IPS-18c (cell line): ENCODE measurements around the gene KRT33B.
"Not testable (repeated sequence)": the region's sequence is repeated elsewhere in the genome, so short reads cannot be mapped to it uniquely, and the experiment has no call there.

ENCODE experiments used
- H3K4me3 ChIP-seq: 2 replicates; pipeline ENCODE4 v1.7.0; 2013; ENCODE audit warnings: low read depth, mild to moderate bottlenecking, low read length, moderate library complexity; ENCODE audit not compliant: insufficient read depth
- H3K9me3 ChIP-seq: one replicate; pipeline ENCODE4 v1.6.1; 2013; ENCODE audit warnings: mild to moderate bottlenecking, low read length, moderate library complexity; ENCODE audit not compliant: control insufficient read depth, insufficient read depth

KRT33B gene

GRCh38 chr17:41366070-41366469 lies 3.5 kb downstream of the KRT33B start:
- Histone ChIP-seq H3K4me3 (no peak overlapping the region), H3K9me3 (no peaks in the 10 kb centered on the region)

- Histone ChIP-seq H3K4me3 (no peak overlapping the region), H3K9me3 (no peaks in the 10 kb centered on the region)
These were observed 5.7 kb downstream of the KRT33B start for GRCh38 chr17:41363881-41364280.

GRCh38 chr17:41360296-41360995 lies 9.2 kb downstream of the KRT33B start:
- H3K9me3 ChIP-seq = no peaks in the 10 kb centered on the region
- H3K4me3 ChIP-seq = no peak overlapping the region

GRCh38 chr17:41354536-41354935 lies 15.1 kb downstream of the KRT33B start:
- Histone ChIP-seq H3K9me3 (no peaks in the 10 kb centered on the region), H3K4me3 (no peak overlapping the region)

- H3K9me3 ChIP-seq = no peaks in the 10 kb centered on the region
- no peak overlapping the region for H3K4me3 ChIP-seq
These were observed 16.8 kb downstream of the KRT33B start for GRCh38 chr17:41352597-41353366.

- Histone ChIP-seq H3K4me3 (no peak overlapping the region), H3K9me3 (no peaks in the 10 kb centered on the region)
These were observed 18.4 kb downstream of the KRT33B start for GRCh38 chr17:41351177-41351576.

- H3K9me3 ChIP-seq, H3K4me3 ChIP-seq: not testable (repeated sequence)
These were observed 19.2 kb downstream of the KRT33B start, which contains the start of gene KRT33A for GRCh38 chr17:41350381-41350878. Gene KRT33A, minus strand, starts transcription at chr17:41350828. Its CDS starts 61 bp downstream, at chr17:41350767.

GRCh38 chr17:41347869-41348760 lies 21.5 kb downstream of the KRT33B start:
- no peak overlapping the region for H3K4me3 ChIP-seq
- peaks cover 2% of the 10 kb centered on the region for H3K9me3 ChIP-seq

- H3K9me3 ChIP-seq, H3K4me3 ChIP-seq: not testable (repeated sequence)
These were observed 23.2 kb downstream of the KRT33B start for GRCh38 chr17:41346421-41346820.

GRCh38 chr17:41345992-41346391 lies 23.6 kb downstream of the KRT33B start:
- H3K4me3 ChIP-seq = no peak overlapping the region
- peaks cover 2% of the 10 kb centered on the region for H3K9me3 ChIP-seq

GRCh38 chr17:41343029-41343428 lies 26.6 kb downstream of the KRT33B start:
- peaks cover 2% of the 10 kb centered on the region for H3K9me3 ChIP-seq
- H3K4me3 ChIP-seq = no peak overlapping the region

- peaks cover 2% of the 10 kb centered on the region for H3K9me3 ChIP-seq
- no peak overlapping the region for H3K4me3 ChIP-seq
These were observed 28.4 kb downstream of the KRT33B start for GRCh38 chr17:41340934-41341861.

GRCh38 chr17:41340494-41340893 lies 29.1 kb downstream of the KRT33B start:
- Histone ChIP-seq H3K4me3 (no peak overlapping the region), H3K9me3 (peaks cover 2% of the 10 kb centered on the region)

GRCh38 chr17:41339571-41340172 lies 29.9 kb downstream of the KRT33B start:
- H3K4me3 ChIP-seq = no peak overlapping the region
- peaks cover 2% of the 10 kb centered on the region for H3K9me3 ChIP-seq

GRCh38 chr17:41338961-41339485 lies 30.6 kb downstream of the KRT33B start:
- Histone ChIP-seq H3K4me3 (no peak overlapping the region), H3K9me3 (no peaks in the 10 kb centered on the region)

- Histone ChIP-seq H3K4me3 (no peak overlapping the region), H3K9me3 (no peaks in the 10 kb centered on the region)
These were observed 33.9 kb downstream of the KRT33B start for GRCh38 chr17:41335747-41336146.
